NCI-H774 (cell line): ENCODE measurements around the gene RNF215.
"Not testable (repeated sequence)": the region's sequence is repeated elsewhere in the genome, so short reads cannot be mapped to it uniquely, and the experiment has no call there.

ENCODE experiments used
- DNase-seq: peaks from one replicate; lab custom pipeline; 2025; lab: John Stamatoyannopoulos, UW

The RNF215 gene

GRCh38 chr22:30361916-30362650, 25.1 kb downstream of the RNF215 start:
- no peak for DNase-seq

- DNase-seq: no peak
These were observed 28.7 kb downstream of the RNF215 start for GRCh38 chr22:30358541-30358940.

- no peak for DNase-seq
These were observed 29.5 kb downstream of the RNF215 start for GRCh38 chr22:30357650-30358215.

- no peak for DNase-seq
These were observed 30.0 kb downstream of the RNF215 start for GRCh38 chr22:30357236-30357570.

DNA sequence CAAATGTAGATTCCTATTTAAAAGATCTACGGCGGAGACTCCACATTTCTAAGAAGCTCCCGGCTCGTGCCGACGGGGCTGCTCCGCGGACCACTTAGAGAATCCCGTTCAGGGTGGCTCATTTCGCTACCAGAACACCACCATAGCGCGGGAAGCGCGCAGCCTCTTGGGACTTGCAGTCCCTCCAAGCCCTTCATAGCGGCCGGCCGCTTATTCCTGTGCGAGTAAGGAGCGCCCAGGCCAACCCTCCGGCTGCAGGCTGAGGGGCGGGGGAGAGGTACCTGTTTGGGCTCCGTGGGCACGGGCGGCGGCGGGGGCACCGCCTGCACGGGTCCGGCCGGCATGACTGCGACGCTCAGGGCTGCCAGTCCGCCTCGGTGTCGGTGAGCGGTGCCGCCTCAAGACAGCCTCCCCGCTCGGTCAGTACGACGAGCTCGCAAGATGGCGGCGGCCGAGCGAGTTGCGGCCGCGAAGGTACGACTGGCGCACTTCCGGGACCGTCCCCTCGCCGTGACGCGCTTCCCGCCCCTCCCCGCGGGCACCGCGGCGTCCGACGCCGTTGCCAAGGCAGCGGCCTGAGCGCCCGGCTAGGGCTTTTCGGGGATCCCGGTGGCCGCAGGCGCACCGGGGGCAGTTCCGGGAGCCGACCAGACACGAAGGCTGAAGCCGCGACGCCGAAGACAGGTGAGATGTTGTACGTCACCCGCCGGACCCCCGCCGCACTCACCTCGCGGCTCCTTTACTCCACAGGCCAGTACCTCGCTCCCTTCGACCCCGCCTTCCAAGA, 30.6 kb downstream of the RNF215 start, which contains the start of the genes CCDC157 and SF3A1:
Gene CCDC157 (plus strand): TSS at position 559 of the 787 bp plus-strand sequence. CDS start 8,994 bp downstream, outside the sequence.
Gene SF3A1 (minus strand): TSS at position 446 of the 787 bp plus-strand sequence. CDS start 102 bp downstream, at position 344.
- peak; percentile 72 for DNase-seq

DNA sequence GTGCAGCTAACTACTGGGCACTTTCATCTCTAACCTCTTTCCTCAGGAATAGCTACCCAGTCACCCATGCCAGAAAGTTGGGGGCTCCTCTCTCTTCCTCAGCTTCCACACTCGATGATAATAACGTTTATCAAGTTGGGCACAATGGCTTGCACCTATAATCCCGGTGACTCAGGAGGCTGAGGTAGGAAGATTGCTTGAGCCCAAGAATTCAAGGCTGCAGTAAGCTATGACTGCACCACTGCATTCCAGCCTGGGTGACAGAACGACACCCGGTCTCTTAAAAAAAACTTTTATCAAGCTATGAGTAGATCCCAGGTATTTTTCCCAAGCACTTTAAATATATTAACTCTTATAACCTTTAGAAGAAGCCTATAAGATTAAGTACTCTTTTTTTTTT, 32.6 kb downstream of the RNF215 start:
- no peak for DNase-seq

- DNase-seq: no peak
These were observed 36.0 kb downstream of the RNF215 start for GRCh38 chr22:30351226-30351625.

GRCh38 chr22:30348809-30349208, 38.4 kb downstream of the RNF215 start:
- no peak for DNase-seq

DNA sequence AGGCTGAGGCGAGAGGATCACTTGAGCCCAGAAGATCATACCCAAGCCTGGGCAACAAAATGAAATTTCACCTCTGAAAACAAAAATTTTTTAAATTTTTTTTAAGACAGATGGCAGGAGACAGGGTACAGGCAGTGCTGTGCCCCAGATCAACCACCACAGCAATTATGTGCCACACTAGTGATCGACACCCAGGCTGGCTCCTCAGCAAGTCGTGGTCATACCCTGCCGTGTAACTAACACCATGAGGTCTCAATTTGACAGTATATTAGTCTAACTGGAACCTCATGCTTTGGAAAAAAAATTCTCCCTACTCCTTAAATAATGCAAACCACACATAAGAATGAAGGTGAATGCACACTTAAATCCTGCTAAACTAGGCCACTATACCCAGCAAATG, 38.8 kb downstream of the RNF215 start:
- no peak for DNase-seq

DNA sequence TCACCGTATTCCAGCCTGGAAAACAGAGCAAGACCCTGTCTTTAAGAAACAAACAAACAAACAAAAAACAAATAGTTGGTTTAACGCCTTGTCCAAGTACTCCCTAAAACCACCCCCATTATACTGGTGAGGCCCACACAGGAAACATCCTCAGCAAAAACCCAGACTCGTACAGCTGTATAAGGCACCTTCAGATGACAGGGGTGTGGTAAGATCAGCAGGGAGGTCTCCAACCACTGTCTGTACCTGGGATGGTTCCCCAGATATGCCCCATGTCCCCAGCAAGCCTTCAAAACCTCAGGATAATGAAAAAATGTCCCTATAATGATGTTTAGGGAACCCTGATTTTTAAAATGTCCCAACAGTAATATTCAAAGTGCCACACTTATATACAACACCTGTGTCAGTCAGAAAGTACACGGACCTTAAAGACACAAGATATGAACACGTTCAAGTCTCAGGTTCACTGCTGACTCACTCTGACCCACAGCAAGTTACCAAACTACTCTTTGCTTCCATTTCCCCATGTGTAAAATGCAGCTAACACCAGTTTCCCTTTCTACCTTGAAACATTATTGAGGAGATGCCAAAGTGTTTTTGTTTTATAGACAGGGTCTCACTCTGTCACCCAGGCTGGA, 39.8 kb downstream of the RNF215 start:
- no peak for DNase-seq

DNA sequence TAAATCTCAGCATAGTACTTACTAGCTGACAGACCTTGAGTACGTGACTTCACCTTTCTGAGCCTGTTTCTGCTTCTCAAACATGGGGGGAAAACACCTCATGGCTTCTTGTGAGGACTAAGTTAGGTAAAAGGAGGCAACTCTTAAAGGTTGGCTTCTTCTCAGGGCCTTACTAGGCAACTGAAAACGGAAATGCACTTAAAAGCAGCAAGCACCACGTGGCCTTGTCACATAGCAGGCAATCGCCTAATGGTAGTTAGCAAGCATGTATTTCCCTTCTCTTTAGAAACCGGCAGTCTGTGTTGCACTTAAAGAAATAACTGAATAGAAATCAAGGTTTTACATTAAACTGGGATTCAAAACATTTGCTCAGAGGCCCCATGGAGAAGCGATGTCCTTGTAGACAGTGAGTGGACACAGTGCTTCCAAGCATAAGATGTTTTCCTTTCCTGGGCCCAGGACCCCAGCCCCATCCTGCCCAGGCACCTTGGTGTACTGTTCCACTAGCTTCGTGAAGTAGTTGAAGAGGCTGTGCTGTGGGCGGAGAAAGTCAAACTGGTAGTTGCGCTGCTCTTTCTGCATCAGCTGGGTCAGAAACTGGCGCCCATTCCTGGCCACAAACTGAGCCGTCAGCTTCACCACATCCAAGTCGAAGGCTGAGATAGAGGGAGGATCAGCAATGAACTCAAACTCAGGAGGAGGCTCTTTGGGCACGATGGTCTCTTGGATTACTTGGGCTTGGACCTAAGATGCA, 42.6 kb downstream of the RNF215 start:
- no peak for DNase-seq

GRCh38 chr22:30340911-30341685, 46.1 kb downstream of the RNF215 start:
- DNase-seq: no peak

GRCh38 chr22:30338802-30339201, 48.4 kb downstream of the RNF215 start:
- no peak for DNase-seq

DNA sequence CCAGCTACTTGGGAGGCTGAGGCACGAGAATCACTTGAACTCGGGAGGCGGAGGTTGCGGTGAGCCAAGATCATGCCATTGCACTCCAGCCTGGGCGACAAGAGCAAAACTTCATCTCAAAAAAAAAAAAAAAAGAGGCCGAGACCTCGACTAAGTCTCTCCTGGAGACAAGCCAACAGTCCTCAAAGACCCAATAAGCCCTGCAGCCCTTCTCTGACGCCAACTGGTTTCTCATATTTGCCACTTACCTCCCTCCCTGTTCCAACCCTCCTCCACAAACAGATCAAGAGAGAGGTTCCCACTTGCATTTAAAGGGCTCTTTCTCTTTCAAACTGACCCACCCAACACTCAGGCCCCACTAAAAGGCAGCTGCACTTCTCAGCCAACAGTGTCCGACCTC, 48.9 kb downstream of the RNF215 start:
- DNase-seq: not testable (repeated sequence)

DNA sequence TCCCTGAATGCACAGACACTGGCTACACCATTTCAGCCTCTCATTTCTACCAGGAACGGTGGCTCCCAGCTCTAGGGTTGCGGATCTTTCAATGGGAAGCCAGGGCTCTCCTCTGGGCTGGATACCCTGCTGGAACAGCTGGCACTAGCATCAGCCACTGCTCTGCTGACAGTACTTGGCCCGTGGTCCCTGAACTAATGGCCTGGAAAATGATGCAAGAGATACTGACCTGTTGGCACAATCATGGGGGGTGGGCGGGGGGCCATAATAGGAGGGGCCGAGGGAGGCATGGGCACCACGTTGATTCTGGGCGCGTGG, 49.8 kb downstream of the RNF215 start:
- DNase-seq: no peak

GRCh38 chr22:30336752-30337460, 50.3 kb downstream of the RNF215 start:
- DNase-seq: no peak

DNA sequence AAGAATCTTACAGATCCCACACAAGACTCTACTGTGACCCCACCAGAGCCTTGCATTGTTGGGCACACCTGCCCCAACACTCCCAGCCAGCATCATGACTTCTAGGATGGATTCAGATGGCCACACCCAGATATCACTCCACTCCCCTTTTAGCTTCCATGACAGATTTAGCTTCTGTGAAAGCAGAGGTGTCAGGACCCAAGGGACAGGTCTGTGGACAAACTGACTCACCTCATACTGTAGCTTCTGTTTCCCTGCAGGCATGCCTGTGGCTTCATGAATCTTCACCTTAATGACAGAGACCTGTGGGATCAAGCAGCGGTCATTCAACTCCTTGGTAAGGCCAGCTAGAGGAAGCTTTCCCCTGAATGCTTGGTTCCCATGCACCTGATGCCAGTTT, 52.0 kb downstream of the RNF215 start:
- DNase-seq: no peak

- DNase-seq: no peak
These were observed 52.6 kb downstream of the RNF215 start for GRCh38 chr22:30334646-30335045.

DNA sequence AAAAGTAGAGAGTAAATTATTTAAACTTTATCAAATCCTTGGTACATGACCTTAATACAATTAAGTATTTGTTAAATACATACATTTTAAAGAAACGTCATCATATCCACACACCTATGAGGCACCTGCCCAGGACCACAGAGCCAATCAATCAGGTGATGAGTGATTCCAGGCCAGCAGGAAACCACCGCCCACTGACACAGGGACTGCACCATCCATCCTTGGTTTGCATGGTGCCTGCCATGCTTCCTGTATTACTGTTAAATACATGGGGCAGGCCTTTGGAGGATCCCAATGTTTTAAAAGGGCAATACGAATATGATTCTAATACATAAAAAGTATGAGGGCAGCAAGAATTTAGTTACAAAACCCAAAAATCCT, 53.5 kb downstream of the RNF215 start:
- DNase-seq: no peak

DNA sequence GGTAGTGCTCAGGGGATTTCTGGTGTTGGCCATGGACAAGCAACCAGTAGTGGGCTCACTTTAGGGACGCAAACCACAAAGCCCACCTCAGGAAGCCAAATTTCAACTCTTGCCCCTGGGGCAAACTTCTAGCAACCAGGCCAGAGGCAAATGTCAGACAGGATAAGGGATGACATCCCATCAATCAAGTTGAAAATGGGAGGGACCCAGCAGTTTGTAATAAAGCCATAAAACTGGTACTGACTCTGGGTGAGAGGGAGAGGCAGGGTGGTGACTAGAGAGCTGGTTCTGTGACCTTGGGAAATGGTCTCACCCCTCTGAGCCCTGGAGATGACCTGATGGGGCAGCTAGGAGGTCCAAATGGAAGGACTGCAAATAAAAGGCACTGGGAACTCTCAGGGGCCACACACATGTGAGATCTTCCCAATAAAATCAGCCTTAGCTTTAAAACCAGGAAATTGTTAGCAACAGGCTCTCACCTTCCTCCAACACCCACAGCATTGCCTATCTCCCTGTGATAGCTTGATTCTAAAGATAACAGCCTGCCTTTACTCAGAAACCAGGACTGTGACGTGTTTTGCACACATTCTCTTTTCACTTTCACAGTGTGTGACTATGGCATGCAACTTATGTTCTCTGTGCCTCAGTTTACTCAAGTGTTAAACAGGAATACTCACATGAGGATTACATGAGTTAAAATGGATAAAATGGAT, 54.1 kb downstream of the RNF215 start:
- DNase-seq: no peak
